Inflammatory macrophage treated with lipopolysaccharide for 1 hour (primary cell): ENCODE results near the gene SPATS2L.
A peak's percentile ranks its signal among the peaks of the same experiment; 100 is the strongest.

Experiments used
- DNase-seq, 2 donors: peaks; one replicate each; pipeline ENCODE4 v3.0.0-alpha.2; 2020 to 2022

The SPATS2L gene

GRCh38 chr2:200448455-200448854 lies 142.0 kb downstream of the SPATS2L start:
- DNase-seq = no peak

- no peak for DNase-seq
These were observed 142.7 kb downstream of the SPATS2L start for GRCh38 chr2:200449149-200449548.

GRCh38 chr2:200450288-200450687 lies 143.8 kb downstream of the SPATS2L start:
- DNase-seq = peak; percentile 11 to 29

- no peak for DNase-seq
These were observed 145.0 kb downstream of the SPATS2L start for GRCh38 chr2:200451511-200451910.

- DNase-seq = no peak
These were observed 145.9 kb downstream of the SPATS2L start for GRCh38 chr2:200452377-200452776.

- DNase-seq = no peak
These were observed 146.8 kb downstream of the SPATS2L start for GRCh38 chr2:200453142-200453852.

GRCh38 chr2:200453853-200454534 lies 147.5 kb downstream of the SPATS2L start:
- no peak for DNase-seq

- DNase-seq = no peak
These were observed 148.7 kb downstream of the SPATS2L start for GRCh38 chr2:200454927-200455801.

GRCh38 chr2:200455958-200456421 lies 149.5 kb downstream of the SPATS2L start:
- peak; percentile 48 to 66 for DNase-seq

- DNase-seq = no peak
These were observed 150.1 kb downstream of the SPATS2L start for GRCh38 chr2:200456567-200456966.

GRCh38 chr2:200459101-200459500 lies 152.6 kb downstream of the SPATS2L start:
- DNase-seq = no peak

- peak; percentile 51 to 57 for DNase-seq
These were observed 155.6 kb downstream of the SPATS2L start for GRCh38 chr2:200461846-200462710.

GRCh38 chr2:200463452-200463851 lies 157.0 kb downstream of the SPATS2L start:
- no peak for DNase-seq

GRCh38 chr2:200466425-200467418 lies 160.2 kb downstream of the SPATS2L start:
- DNase-seq = peak in 1 of 2 donors; percentile 39

- DNase-seq = no peak
These were observed 161.6 kb downstream of the SPATS2L start for GRCh38 chr2:200467806-200468681.

- no peak for DNase-seq
These were observed 163.3 kb downstream of the SPATS2L start for GRCh38 chr2:200469708-200470211.

GRCh38 chr2:200470230-200470629 lies 163.7 kb downstream of the SPATS2L start:
- no peak for DNase-seq

GRCh38 chr2:200471324-200471848 lies 164.9 kb downstream of the SPATS2L start:
- peak in 1 of 2 donors; percentile 50 for DNase-seq

GRCh38 chr2:200471928-200472645 lies 165.6 kb downstream of the SPATS2L start:
- DNase-seq = no peak
